ENCODE data around the gene ARAP3.
"Not testable (repeated sequence)": the region's sequence is repeated elsewhere in the genome, so short reads cannot be mapped to it uniquely, and the experiment has no call there.

The ARAP3 gene

DNA sequence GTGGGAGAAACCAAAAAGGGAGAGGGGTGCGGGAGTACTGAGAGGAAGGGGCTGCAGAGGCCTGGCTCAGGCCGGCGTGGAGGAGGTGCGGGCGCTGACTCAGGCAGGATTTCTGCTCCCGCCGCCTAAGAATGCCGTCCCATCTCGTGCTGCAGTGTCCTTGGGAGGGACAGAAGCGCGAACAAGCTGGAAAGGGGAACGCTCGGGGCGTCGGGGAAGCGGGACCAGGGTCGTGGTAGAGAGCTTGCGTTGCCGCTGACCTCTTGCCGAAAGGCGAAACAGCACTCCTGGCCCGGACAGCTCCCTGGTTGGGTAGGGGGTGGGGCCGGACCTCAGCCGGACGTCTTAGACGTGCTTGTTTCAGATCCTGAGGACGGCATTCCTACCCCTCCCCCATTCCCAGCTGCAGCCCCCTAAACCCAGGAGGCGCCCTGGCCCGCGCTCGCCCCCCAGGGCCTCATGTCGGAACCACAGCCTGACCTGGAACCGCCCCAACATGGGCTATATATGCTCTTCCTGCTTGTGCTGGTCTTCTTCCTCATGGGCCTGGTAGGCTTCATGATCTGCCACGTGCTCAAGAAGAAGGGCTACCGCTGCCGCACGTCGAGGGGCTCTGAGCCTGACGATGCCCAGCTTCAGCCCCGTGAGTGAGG lies 44.1 kb downstream of the ARAP3 start:
- DNase-seq = peak; percentile 69

DNA sequence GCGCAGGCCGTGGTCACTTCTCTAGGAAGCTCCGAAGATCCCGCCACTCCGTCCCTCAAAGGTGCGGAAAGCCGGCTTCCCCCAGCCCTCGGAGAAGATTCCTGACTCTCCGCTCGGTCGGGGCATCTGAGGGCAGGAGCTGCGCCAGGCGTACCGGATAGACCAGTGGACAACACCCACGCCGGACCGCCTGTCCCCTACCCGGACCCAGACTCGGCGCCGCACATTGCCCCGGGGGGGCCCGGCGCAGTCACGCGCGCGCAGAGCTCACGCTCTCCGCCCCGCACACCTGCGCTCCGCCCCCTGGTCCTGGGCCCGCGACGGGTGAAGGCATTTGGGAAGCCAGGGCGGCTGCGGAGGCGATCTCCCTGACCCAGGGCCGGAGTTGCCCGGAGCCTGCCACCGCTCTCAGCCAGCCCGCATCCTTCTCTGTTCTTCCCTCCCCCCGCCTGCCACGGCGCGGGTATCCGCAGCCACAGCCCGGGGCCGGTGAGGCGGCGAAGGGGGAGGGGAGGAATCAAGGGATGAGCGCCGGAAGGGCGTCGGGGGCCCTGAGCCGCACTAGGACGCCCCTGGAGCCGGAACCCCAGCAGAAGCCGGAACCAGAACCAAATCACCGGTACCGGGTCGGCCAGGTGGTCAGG lies 44.8 kb downstream of the ARAP3 start:
- peak; percentile 70 for DNase-seq

DNA sequence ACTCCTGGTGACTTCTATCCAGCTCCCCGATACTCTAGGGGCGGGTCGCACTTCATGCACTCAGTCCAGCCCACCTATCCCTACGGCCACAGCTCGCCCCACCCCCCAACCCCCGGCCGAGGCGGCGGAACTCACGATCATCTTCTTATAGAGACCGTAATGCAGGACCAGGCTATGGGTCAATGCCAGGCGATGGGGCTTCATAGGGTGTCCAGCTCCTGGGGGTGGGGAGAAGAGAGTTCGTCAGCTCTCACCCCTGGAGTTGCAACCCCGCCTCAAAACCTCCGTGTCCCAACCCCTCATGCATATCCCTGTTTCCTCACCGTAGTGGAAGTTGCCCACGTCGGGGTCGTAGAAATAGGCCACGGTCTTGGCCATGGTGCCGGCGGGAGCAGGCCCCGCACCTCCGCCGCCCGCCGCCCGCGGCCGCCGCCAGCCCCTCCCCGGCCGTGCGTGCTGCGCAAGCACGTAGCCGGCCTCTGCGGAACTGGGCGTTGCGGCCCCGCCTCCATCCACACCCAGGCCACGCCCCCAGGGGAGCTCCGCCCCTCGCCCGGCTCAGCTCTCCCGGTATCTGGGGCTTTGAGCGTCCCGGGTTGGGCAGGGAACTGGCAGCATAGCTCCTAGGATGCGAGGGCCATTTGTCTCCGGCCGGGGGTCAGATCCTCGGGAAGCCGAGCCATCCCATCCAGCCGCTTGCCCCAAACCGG lies 45.5 kb downstream of the ARAP3 start, which contains the start of the genes HDAC3 and RELL2:
TSS of gene HDAC3 (minus strand) at position 437 of the 710 bp plus-strand sequence. CDS start at position 378, 59 bp downstream.
TSS of gene RELL2 (plus strand) at position 585 of the 710 bp plus-strand sequence. CDS start 1,229 bp downstream, outside the sequence.
- peak; percentile 95 for DNase-seq

DNA sequence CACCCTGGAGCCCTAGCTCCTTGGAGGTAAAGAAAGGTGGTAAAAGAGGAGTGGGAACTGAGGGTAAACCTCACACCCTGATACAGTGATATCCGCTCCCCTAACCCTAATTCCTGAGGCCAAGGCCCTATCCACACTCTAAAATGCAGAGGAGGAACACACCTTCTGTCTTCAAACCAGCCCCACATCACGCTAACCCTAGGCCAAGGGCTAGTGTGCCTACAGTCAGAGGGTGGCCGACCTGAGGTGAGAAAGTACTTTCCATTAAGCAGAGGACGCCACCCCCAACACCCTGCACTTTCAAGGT lies 46.0 kb downstream of the ARAP3 start:
- no peak for DNase-seq

DNA sequence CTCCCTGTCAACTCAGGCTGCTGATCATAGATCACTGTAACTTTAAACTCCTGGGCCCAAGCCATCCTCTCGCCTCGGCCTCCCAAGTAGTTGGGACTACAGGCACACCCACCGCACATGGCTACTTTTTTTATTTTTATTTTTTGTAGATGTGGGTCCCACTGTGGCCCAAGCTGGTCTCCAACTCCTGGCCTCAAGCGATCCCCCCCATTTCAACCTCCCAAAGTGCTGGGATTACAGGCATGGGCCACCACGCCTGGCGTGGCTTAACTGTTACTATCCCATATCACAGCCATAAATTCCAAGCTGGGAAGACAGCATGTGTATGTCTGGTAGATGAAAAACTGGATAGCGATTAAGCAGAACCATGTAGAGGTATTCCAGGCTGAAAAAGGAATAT lies 46.4 kb downstream of the ARAP3 start:
- no peak for DNase-seq

DNA sequence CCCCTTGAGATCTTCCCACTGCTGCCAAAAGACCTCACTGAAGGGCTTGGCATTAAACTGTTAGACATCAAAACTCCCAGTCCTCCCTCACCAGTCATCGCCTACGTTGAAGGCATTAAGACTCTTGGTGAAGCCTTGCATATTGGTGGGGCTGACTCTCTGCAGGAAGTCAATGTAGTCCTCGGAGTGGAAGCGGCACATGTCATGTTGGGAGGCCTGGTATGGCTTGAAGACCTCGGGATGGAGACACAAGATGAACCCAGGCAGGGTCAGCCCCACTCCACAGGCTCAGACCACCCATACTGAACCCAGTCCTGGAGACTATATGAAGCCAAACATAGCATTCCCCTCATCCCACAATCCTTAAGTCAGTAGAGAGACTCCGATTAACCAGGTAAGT lies 47.3 kb downstream of the ARAP3 start:
- DNase-seq = no peak

DNA sequence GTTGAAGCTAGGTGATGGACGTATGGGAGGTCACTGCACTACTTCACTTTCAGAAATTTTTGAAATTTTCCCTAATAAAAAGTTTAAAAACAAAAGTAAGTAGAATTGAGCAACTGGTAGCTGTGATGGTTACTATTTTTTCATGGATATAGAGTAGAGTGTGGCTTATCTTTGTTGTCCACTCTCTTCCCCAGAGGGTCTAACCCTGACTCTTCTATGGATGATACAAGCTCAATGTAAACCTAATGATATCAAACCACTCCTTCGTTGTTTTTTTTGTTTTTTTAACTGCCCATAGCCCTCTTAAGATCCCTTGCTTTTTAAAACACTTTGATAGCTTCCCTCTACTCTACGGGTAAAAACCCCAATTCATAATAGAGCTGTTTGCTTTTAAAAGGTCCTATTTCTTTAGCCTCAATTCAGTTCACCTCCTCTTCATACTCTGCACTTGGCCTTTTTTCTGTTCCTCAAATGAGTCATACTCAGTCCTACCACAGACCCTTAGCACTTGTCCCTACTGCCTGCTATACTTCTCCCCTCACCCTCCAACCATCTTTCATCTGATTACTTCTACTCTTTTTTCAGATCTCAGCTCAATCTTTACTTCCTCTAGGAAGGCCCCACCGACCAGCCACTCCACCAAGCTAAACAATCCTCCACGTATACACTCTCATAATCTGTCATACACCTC lies 48.0 kb downstream of the ARAP3 start:
- DNase-seq = no peak

DNA sequence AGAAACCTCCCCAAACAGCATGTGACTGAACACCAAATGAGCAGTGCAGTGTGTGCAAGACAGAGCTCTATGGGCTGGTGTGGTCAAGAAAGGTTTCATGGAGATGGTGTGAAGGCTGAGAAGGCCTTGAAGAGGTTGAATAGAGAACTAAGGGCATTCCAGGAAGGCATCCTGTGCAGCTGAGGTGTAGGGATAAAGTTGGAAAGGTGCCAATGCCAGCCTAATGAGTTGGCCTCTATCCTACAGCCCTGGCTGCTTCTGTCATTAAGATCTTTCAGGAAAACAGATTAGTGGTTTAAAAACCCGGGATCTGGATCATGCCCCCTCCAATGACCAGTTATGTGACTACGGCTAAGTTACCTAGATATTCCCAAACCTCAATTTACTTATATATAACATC lies 49.4 kb downstream of the ARAP3 start:
- DNase-seq = no peak

DNA sequence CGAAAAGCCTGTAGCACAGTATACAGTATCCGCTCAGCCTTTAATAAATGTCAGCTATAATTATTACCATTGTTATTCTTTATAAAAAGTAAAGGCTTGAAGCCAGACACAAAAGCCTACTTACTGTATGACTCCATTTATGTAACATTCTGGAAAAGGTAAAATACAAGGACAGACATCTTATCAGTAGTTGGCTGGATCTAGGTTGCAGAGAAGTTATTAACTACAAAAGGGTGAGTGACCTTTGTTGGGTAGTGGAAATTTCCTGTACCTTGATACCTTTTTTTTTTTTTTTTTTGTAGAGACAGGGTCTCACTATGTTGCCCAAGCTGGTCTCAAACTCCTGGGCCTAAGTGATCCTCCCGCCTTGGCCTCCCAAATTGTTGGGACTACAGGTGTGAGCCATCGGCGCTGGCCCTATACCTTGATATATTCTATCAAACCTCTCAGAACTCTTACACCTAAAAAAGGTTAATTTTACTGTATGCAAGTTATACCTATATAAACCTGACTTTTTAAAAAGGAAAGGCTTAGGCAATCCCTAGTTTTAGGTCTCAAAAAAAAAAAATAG lies 51.4 kb downstream of the ARAP3 start:
- no peak for DNase-seq

DNA sequence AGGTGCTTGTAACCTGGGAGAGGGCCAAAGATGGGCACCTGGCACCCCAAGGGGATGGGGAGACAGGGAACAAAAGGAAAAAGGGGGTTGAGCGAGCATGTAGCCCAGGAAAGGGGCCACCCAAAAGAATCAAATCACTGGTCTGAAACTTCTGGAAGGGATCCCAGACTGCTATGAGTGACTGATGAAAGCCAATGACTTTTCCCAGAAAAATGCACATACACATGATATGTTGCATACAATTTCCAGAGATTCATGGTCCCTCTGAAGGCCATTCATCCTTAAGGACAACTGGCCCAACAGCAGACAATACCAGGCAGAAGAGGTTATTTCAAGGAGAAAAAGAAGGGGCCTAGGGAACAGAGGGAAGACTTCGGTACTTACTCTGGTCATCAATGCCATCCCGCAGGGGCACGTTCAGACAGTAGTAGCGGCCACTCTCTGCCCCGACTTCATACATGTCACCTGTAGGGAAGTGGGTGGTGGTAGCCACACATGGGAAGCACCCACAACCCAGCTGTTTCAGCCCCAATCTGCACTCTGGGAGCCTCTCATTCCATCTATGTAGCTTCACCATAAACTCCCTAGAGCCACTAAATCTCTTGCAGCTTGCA lies 53.7 kb downstream of the ARAP3 start:
- DNase-seq = no peak

DNA sequence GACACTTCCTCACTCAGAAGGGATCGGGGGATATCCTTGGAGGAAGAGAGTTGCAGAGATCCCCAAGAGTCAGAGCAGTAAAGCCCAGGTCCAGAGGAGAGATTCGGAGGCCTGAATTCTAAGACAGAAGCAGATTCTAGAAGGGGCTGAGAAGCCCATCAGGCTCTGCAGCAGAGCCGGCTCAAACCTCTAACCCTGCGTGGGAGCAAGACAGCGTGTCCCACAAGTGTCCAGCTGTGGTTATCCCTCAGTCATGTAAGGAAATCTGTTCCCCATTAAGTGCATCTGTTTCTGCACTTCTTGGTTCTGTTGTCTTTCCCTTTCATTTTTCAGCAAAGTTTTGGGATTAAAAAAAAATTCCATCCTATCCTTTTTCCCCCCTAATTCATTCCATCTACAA lies 58.4 kb downstream of the ARAP3 start:
- no peak for DNase-seq

DNA sequence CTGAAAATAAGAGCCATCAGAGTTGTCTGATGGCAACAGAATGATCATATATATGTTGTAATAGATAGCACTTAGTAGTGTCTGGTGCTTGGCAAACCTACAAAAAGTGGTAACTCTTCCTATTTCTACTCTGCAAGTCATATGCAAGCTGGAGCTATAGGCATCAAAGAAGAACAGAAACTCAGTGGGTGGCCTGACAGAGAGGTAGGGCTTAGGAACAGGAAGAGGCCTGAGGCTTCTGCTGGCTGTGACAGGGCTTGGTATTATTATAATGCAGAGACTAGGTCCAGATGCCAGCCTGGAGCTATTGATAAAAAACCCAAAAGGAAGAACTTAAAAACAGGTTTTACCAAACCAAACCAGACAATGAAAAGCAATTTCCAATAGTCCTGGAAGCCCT lies 58.8 kb downstream of the ARAP3 start:
- DNase-seq = peak; percentile 27

DNA sequence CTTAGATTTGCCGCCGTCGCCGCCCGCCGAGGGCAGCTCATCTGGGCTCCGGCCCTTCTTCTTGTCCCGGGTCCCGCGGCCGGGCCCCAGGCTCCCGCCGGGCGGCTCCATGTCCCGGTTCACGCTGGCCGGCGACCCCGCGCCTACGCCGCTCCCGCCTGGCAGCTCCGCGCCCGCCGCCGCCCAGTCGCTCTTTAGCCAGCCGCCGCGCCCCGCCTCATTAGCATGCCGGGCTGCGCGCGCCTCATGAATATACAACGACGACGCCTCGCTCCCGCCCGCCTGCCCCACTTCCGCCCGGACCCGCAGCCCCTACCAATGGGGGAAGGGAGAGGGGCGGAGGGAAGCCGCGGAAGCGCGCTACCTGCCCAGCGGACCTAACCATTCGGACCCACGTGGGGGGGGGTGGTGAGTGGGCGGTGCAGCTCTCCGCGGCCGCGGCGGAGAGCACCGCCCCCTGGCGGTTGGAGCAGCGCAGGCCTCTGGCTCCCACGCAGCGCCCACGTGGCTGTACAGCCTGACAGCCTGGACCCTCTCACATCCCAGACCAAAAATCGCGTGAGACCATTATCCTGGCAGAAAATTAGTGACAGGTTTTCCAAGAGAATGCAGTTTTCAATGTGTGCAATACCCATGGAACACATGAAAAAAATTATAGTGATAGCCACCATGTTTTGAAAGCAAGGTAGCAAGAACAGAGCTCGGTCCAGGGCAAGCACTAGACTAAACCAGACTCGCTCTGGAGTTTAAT lies 63.1 kb downstream of the ARAP3 start, which contains the start of gene DIAPH1:
TSS of gene DIAPH1 (minus strand) at position 197 of the 751 bp plus-strand sequence. CDS start at position 111, 86 bp downstream.
- DNase-seq = peak; percentile 99

DNA sequence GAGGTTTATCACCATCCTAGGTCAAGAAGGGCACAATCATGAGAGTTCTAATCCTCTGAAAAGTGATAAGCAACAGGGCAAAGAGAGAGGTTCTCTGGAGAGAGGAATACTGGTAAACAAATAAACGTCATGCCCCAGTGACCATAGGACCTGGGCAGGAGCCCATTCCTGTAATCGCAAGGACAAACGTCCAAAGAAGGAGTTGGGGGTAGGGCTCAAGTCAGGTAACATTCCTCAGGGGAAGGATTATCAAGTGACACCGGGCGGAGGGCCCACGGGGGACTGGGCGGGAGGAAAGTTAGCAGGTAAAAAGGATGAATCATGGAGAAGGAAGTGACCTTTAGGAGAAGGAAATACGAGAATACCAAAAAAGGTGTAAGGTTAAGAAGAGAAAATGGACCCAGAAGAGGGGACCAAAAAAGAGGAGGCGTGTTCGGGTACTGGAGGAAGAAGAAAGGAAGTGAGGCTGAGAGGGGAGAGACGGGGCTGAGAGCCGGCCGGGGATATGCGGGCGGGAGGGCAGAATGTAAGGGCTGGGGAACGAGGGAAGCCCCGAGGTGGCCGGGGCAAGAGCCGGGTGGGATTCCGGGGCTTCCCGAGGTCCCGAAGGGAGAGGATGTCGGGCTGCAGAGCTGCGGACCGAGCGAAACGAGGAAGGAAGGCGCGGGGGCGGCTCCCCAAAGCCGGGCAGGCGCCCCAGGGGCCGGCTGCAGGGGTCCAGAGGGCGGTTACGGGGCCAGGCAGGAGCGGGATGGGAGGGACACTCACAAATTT lies 63.8 kb downstream of the ARAP3 start:
- DNase-seq = peak; percentile 65

DNA sequence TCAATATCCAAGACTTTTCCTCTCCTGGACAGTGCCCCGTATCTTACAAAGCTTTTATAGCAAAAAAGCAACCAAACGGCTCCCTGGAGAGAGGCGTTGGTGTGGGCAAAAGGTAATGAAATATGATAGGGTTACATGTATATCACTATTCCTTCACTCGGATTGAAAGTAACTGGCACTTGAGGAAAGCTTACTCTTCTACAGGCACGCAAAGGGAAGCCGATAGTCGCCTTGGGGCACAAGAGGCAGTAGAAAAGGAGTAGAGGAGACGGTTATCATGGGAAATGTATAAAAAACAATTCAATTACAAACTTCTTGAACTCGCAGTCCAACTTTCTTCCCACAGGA lies 64.4 kb downstream of the ARAP3 start:
- DNase-seq = peak; percentile 23

DNA sequence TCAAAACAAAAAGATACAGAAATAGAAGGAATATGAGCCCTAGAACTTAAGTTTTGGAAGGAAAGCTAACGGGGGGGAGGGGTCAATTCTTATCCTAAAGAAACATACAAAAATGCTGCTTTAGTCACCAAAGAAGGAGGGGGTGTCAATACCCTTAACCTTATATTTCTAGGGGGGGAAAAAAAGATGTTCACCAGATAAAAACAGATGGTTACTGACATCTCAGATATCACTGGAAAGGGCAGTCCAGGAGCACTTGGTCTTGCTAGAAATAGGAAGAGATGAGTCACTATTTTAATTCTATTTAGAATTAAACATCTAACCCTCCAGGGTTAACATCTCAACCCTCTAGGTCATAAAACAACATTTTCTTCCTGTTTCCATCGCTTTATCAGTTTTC lies 64.9 kb downstream of the ARAP3 start:
- DNase-seq = no peak

DNA sequence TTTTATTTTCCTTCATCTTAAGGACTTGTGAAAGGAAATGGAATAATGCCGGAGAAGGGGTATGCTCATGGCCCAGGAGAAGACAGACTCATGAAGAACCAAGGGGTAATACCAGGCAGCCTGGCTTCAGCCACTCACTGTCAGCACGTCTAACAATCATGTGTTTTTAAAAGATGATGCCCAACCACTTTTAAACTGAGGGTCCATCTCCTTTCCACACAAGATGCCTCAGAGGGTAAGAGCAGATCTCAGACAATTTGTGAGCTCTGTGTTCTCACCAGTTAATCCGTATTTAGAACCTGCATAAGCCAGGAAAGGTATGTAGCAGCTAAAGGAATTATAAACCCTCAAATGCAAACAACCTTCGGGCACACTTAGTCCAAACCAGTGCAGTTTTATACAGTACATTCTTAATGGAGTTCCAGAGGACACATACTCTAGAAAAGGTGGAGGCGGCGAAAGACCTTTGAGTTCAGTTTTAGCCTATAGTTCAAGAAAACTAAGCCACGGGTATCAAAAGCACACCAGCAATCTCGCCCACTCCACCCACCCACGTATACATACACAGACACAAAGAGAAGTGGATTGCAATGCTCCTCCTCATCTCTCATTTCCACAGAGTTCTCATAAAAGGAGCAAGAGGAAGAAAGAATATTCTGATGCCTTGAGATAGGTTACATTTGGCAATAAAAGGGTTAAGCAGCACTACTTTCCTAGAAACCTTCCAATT lies 65.9 kb downstream of the ARAP3 start:
- DNase-seq = no peak

DNA sequence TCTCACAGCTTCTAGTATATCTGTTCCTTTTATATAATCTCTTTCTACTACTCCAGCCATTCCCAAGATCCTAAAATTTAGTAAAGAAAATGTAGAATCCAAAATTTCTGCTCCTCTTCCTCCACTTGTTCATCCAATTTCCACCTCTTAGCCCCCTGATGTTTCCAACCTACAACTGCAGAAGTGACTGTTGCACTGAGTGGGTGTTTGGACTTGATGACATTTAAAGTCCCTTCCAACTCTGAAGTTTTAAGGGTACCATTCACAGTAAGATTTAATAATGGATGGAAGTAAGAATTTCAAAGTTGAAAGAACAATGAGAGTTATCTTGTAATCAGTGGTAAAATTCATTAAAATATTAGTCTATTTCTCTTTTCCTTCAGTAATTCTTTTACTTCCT lies 68.7 kb downstream of the ARAP3 start:
- DNase-seq = no peak

DNA sequence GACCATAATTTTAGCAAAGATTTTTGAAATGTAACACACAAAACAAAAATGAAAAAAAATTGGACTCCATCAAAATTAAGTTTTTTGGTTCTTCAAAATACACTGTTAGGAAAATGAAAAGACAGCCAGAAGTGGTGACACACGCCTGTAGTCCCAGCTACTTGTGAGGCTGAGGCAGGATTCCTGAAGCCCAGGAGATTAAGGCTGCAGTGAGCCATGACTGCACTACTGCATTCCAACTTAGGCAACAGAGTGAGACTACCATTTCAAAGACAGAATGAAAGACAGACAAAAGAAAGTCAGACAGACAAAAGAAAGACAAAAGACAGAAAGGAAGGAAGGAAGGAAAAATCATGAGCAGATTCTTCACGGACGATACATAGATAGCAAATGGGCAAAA lies 70.7 kb downstream of the ARAP3 start:
- DNase-seq = no peak

DNA sequence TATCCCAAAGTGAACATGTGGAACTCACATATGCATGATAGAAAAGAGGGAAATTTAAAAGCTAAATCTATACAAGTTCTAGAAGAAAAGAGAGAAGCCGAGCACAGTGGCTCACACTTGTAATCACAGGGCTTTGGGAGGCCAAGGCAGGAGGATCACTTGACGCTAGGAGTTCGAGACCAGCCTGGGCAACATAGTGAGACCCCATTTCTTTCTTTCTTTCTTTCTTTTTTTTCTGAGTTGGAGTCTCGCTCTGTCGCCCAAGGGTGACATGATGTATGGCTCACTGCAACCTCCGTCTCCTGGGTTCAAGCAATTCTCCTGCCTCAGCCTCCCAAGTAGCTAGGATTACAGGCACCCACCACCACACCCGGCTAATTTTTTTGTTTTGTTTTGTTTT lies 72.1 kb downstream of the ARAP3 start:
- not testable (repeated sequence) for DNase-seq
